CD8-positive, alpha-beta memory T cell (primary cell): ENCODE results near the gene ISG15. TPM values are rescaled to one million over a fixed set of nuclear protein-coding genes. Genes with fewer than 3 reads are reported as not detected.

Source experiments
- CTCF ChIA-PET: fragments of 350-600 bp; sonication (Branson Sonifier 250); formaldehyde crosslinking; loops from one replicate; lab custom pipeline; 2021; ENCODE audit warnings: antibody characterized with exemption; lab: Charles Lee
- POLR2A ChIA-PET: fragments of 350-600 bp; sonication (Branson Sonifier 250); formaldehyde crosslinking; loops from one replicate; lab custom pipeline; 2021; ENCODE audit warnings: antibody characterized with exemption; lab: Charles Lee
- DNase-seq, 5 donors: peaks; one replicate each; pipeline versions ENCODE4 v3.0.0 to v3.0.0-alpha.2; 2020 to 2022; ENCODE audit warnings: mixed read lengths in 1 of 5
- H3K27ac ChIP-seq: one replicate; pipeline ENCODE4 v1.7.0; 2013; ENCODE audit warnings: low read depth, mild to moderate bottlenecking, low read length, moderate library complexity
- H3K27me3 ChIP-seq: 2 replicates; pipeline ENCODE4 v1.7.0; 2013; ENCODE audit warnings: low read length, mild to moderate bottlenecking; ENCODE audit not compliant: insufficient read depth, poor library complexity, severe bottlenecking
- H3K36me3 ChIP-seq: 2 replicates; pipeline ENCODE4 v1.7.0; 2013; ENCODE audit warnings: mild to moderate bottlenecking, low read length, moderate library complexity; ENCODE audit not compliant: insufficient read depth
- H3K4me1 ChIP-seq: 2 replicates; pipeline ENCODE4 v1.7.0; 2013; ENCODE audit warnings: mild to moderate bottlenecking, low read length, moderate library complexity; ENCODE audit not compliant: insufficient read depth
- H3K4me3 ChIP-seq: 2 replicates; pipeline ENCODE4 v1.7.0; 2013; ENCODE audit warnings: mild to moderate bottlenecking, low read length
- H3K9me3 ChIP-seq: 2 replicates; pipeline ENCODE4 v1.7.0; 2013; ENCODE audit warnings: mild to moderate bottlenecking, low read length
- H3K27ac Mint-ChIP-seq, 8 donors: one replicate each; pipeline ENCODE4 v1.8.0; 2020 to 2021; ENCODE audit warnings: mixed read lengths in 8 of 8, mild to moderate bottlenecking in 6 of 8, inconsistent platforms in 3 of 8, moderate library complexity in 3 of 8
- H3K27me3 Mint-ChIP-seq, 2 donors: one replicate each; pipeline ENCODE4 v1.8.0; 2020 to 2021; ENCODE audit warnings: mixed read lengths in 2 of 2, mild to moderate bottlenecking in 1 of 2, moderate library complexity in 1 of 2
- H3K36me3 Mint-ChIP-seq, 3 donors: one replicate each; pipeline ENCODE4 v1.8.0; 2020 to 2021; ENCODE audit warnings: mixed read lengths in 3 of 3, inconsistent platforms in 1 of 3, mild to moderate bottlenecking in 1 of 3
- H3K4me1 Mint-ChIP-seq, 3 donors: one replicate each; pipeline ENCODE4 v1.8.0; 2020 to 2021; ENCODE audit warnings: mixed read lengths in 3 of 3, inconsistent platforms in 1 of 3, mild to moderate bottlenecking in 1 of 3
- H3K4me3 Mint-ChIP-seq, 7 donors: one replicate each; pipeline ENCODE4 v1.8.0; 2020 to 2021; ENCODE audit warnings: mixed read lengths in 7 of 7, mild to moderate bottlenecking in 6 of 7, moderate library complexity in 4 of 7, inconsistent platforms in 2 of 7
- H3K9me3 Mint-ChIP-seq, 5 donors: one replicate each; pipeline ENCODE4 v1.8.0; 2020 to 2022; ENCODE audit warnings: mixed read lengths in 5 of 5, mild to moderate bottlenecking in 3 of 5, moderate library complexity in 2 of 5, inconsistent platforms in 1 of 5
- polyA plus RNA-seq: library from polyadenylated mRNA; unstranded; fragments of 300-500 nt; fragmentation: Illumina TruSeq; gene quantifications from one replicate; pipeline ENCODE4 v1.2.3, GENCODE V29; 2021
- total RNA-seq, 2 experiments: library from RNA; stranded (reverse); gene quantifications; one replicate each; pipeline ENCODE4 v1.2.3, GENCODE V29; 2021

ISG15 gene
- total and polyA plus RNA-seq, 3 experiments from 2014 or later: 16.9 to 250 (median 20.4) TPM

GRCh38 chr1:1046767-1047166 lies 33.5 kb downstream of the ISG15 start:
- CTCF ChIA-PET: no interaction called here
- no peak for DNase-seq
- H3K27ac ChIP-seq: no peak overlapping the region
- Mint-ChIP-seq H3K27ac (no peak overlapping the region), H3K4me1 (no peaks in the 10 kb centered on the region), H3K9me3 (no peaks in the 10 kb centered on the region), H3K27me3 (no peaks in the 10 kb centered on the region), H3K4me3 (no peak overlapping the region), H3K36me3 (no peaks in the 10 kb centered on the region)
- no peaks in the 10 kb centered on the region for H3K9me3 ChIP-seq
- H3K27me3 ChIP-seq: no peaks in the 10 kb centered on the region
- POLR2A ChIA-PET: no interaction called here
- H3K36me3 ChIP-seq: no peaks in the 10 kb centered on the region
- no peak overlapping the region for H3K4me3 ChIP-seq
- no peaks in the 10 kb centered on the region for H3K4me1 ChIP-seq

- DNase-seq: no peak
- H3K9me3 ChIP-seq: no peaks in the 10 kb centered on the region
- no peaks in the 10 kb centered on the region for H3K27me3 Mint-ChIP-seq
- H3K9me3 Mint-ChIP-seq: no peaks in the 10 kb centered on the region
- H3K36me3 Mint-ChIP-seq: no peaks in the 10 kb centered on the region
- no peak overlapping the region for H3K27ac Mint-ChIP-seq
- H3K4me3 Mint-ChIP-seq: no peak overlapping the region
- no peaks in the 10 kb centered on the region for H3K36me3 ChIP-seq
- H3K27me3 ChIP-seq: no peaks in the 10 kb centered on the region
- no peaks in the 10 kb centered on the region for H3K4me1 Mint-ChIP-seq
- ChIA-PET CTCF (no interaction called here), POLR2A (no interaction called here)
- H3K4me1 ChIP-seq: no peaks in the 10 kb centered on the region
- H3K4me3 ChIP-seq: no peak overlapping the region
- no peak overlapping the region for H3K27ac ChIP-seq
Observed at GRCh38 chr1:1047407-1047806, 34.1 kb downstream of the ISG15 start.

- H3K36me3 Mint-ChIP-seq: no peaks in the 10 kb centered on the region
- no peaks in the 10 kb centered on the region for H3K27me3 Mint-ChIP-seq
- no peaks in the 10 kb centered on the region for H3K9me3 Mint-ChIP-seq
- no peak overlapping the region for H3K27ac ChIP-seq
- ChIA-PET POLR2A (no interaction called here), CTCF (no interaction called here)
- no peaks in the 10 kb centered on the region for H3K9me3 ChIP-seq
- H3K27me3 ChIP-seq: no peaks in the 10 kb centered on the region
- no peak overlapping the region for H3K4me3 Mint-ChIP-seq
- H3K27ac Mint-ChIP-seq: no peak overlapping the region
- H3K36me3 ChIP-seq: no peaks in the 10 kb centered on the region
- no peaks in the 10 kb centered on the region for H3K4me1 ChIP-seq
- no peak for DNase-seq
- H3K4me1 Mint-ChIP-seq: no peaks in the 10 kb centered on the region
- no peak overlapping the region for H3K4me3 ChIP-seq
Observed at GRCh38 chr1:1047963-1048362, 34.7 kb downstream of the ISG15 start.

GRCh38 chr1:1048765-1049164 lies 35.5 kb downstream of the ISG15 start:
- CTCF ChIA-PET: no interaction called here
- Mint-ChIP-seq H3K4me3 (no peak overlapping the region), H3K27ac (no peak overlapping the region), H3K4me1 (no peaks in the 10 kb centered on the region), H3K27me3 (no peaks in the 10 kb centered on the region), H3K9me3 (no peaks in the 10 kb centered on the region), H3K36me3 (no peaks in the 10 kb centered on the region)
- Histone ChIP-seq H3K4me1 (no peaks in the 10 kb centered on the region), H3K4me3 (no peak overlapping the region), H3K9me3 (no peaks in the 10 kb centered on the region), H3K36me3 (no peaks in the 10 kb centered on the region), H3K27ac (no peak overlapping the region), H3K27me3 (no peaks in the 10 kb centered on the region)
- no peak for DNase-seq
- POLR2A ChIA-PET: no interaction called here

GRCh38 chr1:1049318-1050165 lies 36.2 kb downstream of the ISG15 start:
- ChIA-PET CTCF (no interaction called here), POLR2A (no interaction called here)
- Histone ChIP-seq H3K36me3 (no peaks in the 10 kb centered on the region), H3K27me3 (no peaks in the 10 kb centered on the region), H3K4me1 (no peaks in the 10 kb centered on the region), H3K4me3 (no peak overlapping the region), H3K9me3 (no peaks in the 10 kb centered on the region), H3K27ac (no peak overlapping the region)
- Mint-ChIP-seq H3K4me3 (no peak overlapping the region), H3K4me1 (no peaks in the 10 kb centered on the region), H3K9me3 (no peaks in the 10 kb centered on the region), H3K27me3 (no peaks in the 10 kb centered on the region), H3K36me3 (no peaks in the 10 kb centered on the region), H3K27ac (no peak overlapping the region)
- no peak for DNase-seq

GRCh38 chr1:1050577-1051052 lies 37.3 kb downstream of the ISG15 start:
- Mint-ChIP-seq H3K36me3 (no peaks in the 10 kb centered on the region), H3K4me3 (no peak overlapping the region), H3K27ac (no peak overlapping the region), H3K9me3 (no peaks in the 10 kb centered on the region), H3K27me3 (no peaks in the 10 kb centered on the region), H3K4me1 (no peaks in the 10 kb centered on the region)
- Histone ChIP-seq H3K27ac (no peak overlapping the region), H3K4me3 (no peak overlapping the region), H3K27me3 (no peaks in the 10 kb centered on the region), H3K9me3 (no peaks in the 10 kb centered on the region), H3K4me1 (no peaks in the 10 kb centered on the region), H3K36me3 (no peaks in the 10 kb centered on the region)
- no peak for DNase-seq
- ChIA-PET POLR2A (no interaction called here), CTCF (no interaction called here)

- Mint-ChIP-seq H3K27ac (no peak overlapping the region), H3K9me3 (no peaks in the 10 kb centered on the region), H3K4me3 (no peak overlapping the region), H3K27me3 (no peaks in the 10 kb centered on the region), H3K36me3 (no peaks in the 10 kb centered on the region), H3K4me1 (no peaks in the 10 kb centered on the region)
- Histone ChIP-seq H3K27ac (no peak overlapping the region), H3K36me3 (no peaks in the 10 kb centered on the region), H3K27me3 (no peaks in the 10 kb centered on the region), H3K4me3 (no peak overlapping the region), H3K9me3 (no peaks in the 10 kb centered on the region), H3K4me1 (no peaks in the 10 kb centered on the region)
- CTCF ChIA-PET: interaction anchor here (1.6 kb wide), 1 partner anchor 13 kb away, joined by 3 read pairs; no protein-coding TSS in a partner anchor
- POLR2A ChIA-PET: no interaction called here
- no peak for DNase-seq
Observed at GRCh38 chr1:1051127-1051810, 38.0 kb downstream of the ISG15 start.
